ENCODE data around the gene CAPSL.

GRCh38 chr5:35899800-35900199 lies 38.6 kb downstream of the CAPSL start:
- TF ChIP-seq POLR2A (IDR thresholded peaks at IDR 0.05) = no peak
- TF ChIP-seq, protein P1, sequence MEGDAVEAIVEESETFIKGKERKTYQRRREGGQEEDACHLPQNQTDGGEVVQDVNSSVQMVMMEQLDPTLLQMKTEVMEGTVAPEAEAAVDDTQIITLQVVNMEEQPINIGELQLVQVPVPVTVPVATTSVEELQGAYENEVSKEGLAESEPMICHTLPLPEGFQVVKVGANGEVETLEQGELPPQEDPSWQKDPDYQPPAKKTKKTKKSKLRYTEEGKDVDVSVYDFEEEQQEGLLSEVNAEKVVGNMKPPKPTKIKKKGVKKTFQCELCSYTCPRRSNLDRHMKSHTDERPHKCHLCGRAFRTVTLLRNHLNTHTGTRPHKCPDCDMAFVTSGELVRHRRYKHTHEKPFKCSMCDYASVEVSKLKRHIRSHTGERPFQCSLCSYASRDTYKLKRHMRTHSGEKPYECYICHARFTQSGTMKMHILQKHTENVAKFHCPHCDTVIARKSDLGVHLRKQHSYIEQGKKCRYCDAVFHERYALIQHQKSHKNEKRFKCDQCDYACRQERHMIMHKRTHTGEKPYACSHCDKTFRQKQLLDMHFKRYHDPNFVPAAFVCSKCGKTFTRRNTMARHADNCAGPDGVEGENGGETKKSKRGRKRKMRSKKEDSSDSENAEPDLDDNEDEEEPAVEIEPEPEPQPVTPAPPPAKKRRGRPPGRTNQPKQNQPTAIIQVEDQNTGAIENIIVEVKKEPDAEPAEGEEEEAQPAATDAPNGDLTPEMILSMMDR (IDR thresholded peaks at IDR 0.05) = no peak
- no peak for TF ChIP-seq POLR2AphosphoS5 (IDR thresholded peaks at IDR 0.05; ENCODE audit: insufficient read depth in 1 of 2, low read depth in 1 of 2)
